OCI-LY7 (cell line): ENCODE measurements around the gene LPO. TPM values are rescaled to one million over a fixed set of nuclear protein-coding genes. Genes with fewer than 3 reads are reported as not detected.

Experiments
- BruUV-seq: library from RNA; stranded (reverse); fragments of 400-500 nt; replicated peaks from 2 replicates; lab custom pipeline; 2021; lab: Mats Ljungman, UMichigan
- CTCF ChIA-PET: fragments of 300-600 bp; sonication (Branson Sonifier 250); formaldehyde crosslinking; loops from one replicate; lab custom pipeline; 2022; ENCODE audit warnings: antibody characterized with exemption; ENCODE audit not compliant: unreplicated experiment; lab: Charles Lee
- POLR2A ChIA-PET: fragments of 300-600 bp; sonication (Branson Sonifier 250); formaldehyde crosslinking; loops from one replicate; lab custom pipeline; 2022; ENCODE audit warnings: antibody characterized with exemption; lab: Charles Lee
- DNase-seq: peaks from one replicate; pipeline ENCODE4 v3.0.0-alpha.2; 2015; ENCODE audit warnings: low spot score
- H2AFZ ChIP-seq: fragments of 200-600 bp; sonication (generic), shearing (Covaris generic); 2 replicates; pipeline ENCODE4 v1.6.1; 2014; ENCODE audit warnings: mild to moderate bottlenecking, antibody characterized with exemption, low read length, moderate library complexity
- H3K27ac ChIP-seq: fragments of 200-600 bp; sonication (generic); 2 replicates; pipeline ENCODE4 v1.5.1; 2014; ENCODE audit warnings: mixed run types, low read depth, mild to moderate bottlenecking, moderate library complexity, low read length, inconsistent platforms; ENCODE audit not compliant: poor library complexity, severe bottlenecking
- H3K36me3 ChIP-seq: fragments of 200-600 bp; sonication (generic); 2 replicates; pipeline ENCODE4 v1.6.1; 2014; ENCODE audit warnings: mild to moderate bottlenecking, antibody characterized with exemption, low read length, moderate library complexity, mixed read lengths; ENCODE audit not compliant: insufficient read depth
- H3K4me1 ChIP-seq: fragments of 200-600 bp; sonication (generic); 2 replicates; pipeline ENCODE4 v1.5.1; 2014; ENCODE audit warnings: mild to moderate bottlenecking, low read length; ENCODE audit not compliant: insufficient read depth, poor library complexity, severe bottlenecking
- H3K4me2 ChIP-seq: fragments of 200-600 bp; sonication (generic); 2 replicates; pipeline ENCODE4 v1.6.1; 2014; ENCODE audit warnings: mild to moderate bottlenecking, low read length
- H3K4me3 ChIP-seq: fragments of 200-600 bp; sonication (generic); 2 replicates; pipeline ENCODE4 v1.5.1; 2014; ENCODE audit warnings: mild to moderate bottlenecking, low read depth, low read length; ENCODE audit not compliant: poor library complexity, severe bottlenecking
- H3K79me2 ChIP-seq: fragments of 200-600 bp; sonication (generic); 2 replicates; pipeline ENCODE4 v1.6.1; 2016; ENCODE audit warnings: low read depth, mild to moderate bottlenecking, low read length, moderate library complexity, mixed read lengths; ENCODE audit not compliant: insufficient read depth
- H3K9me2 ChIP-seq: fragments of 200-600 bp; sonication (generic); 2 replicates; pipeline ENCODE4 v1.6.1; 2016; ENCODE audit warnings: mild to moderate bottlenecking, low read length, mixed read lengths; ENCODE audit not compliant: insufficient read depth
- H3K9me3 ChIP-seq: fragments of 200-600 bp; sonication (generic); 2 replicates; pipeline ENCODE4 v1.6.1; 2014; ENCODE audit warnings: mild to moderate bottlenecking, mixed run types, low read length, mixed read lengths
- H4K20me1 ChIP-seq: fragments of 200-600 bp; sonication (generic); 2 replicates; pipeline ENCODE4 v1.6.1; 2014; ENCODE audit warnings: mild to moderate bottlenecking, antibody characterized with exemption, low read length, moderate library complexity, mixed read lengths; ENCODE audit not compliant: insufficient read depth
- CTCF ChIP-seq: fragments of 200-600 bp; sonication (generic); conservative IDR thresholded peaks from 2 replicates; pipeline ENCODE4 v1.5.1; 2014; ENCODE audit warnings: mild to moderate bottlenecking, antibody characterized with exemption, low read length, moderate library complexity, mixed read lengths
- EZH2phosphoT487 ChIP-seq: fragments of 200-600 bp; sonication (generic); IDR thresholded peaks from 2 replicates; pipeline ENCODE4 v1.6.1; 2018; ENCODE audit warnings: low read depth, borderline replicate concordance, mild to moderate bottlenecking, mixed run types, antibody characterized with exemption, low read length, moderate library complexity, mixed read lengths
- intact Hi-C: fragments of 100-400 bp; cut with micrococcal nuclease; formaldehyde crosslinking; loops from one replicate; pipeline ENCODE4 v1.10.0; 2022; ENCODE audit not compliant: unreplicated experiment
- total RNA-seq, 2 experiments: library from RNA; depleted of rRNA in 1 of 2; stranded (reverse); fragments of >200 nt in 1 of 2; shearing (Covaris generic) in 1 of 2; gene quantifications; 2 replicates each; pipeline ENCODE4 v1.2.3, GENCODE V29; 2014 to 2022

The LPO gene
- total RNA-seq, 2 experiments from 2014 or later, result not detected

GRCh38 chr17:58239987-58240386, 1.6 kb downstream of the LPO start:
- Histone ChIP-seq H3K27ac (no peak overlapping the region), H3K4me1 (no peaks in the 10 kb centered on the region), H2AFZ (no peak overlapping the region), H3K36me3 (no peaks in the 10 kb centered on the region), H3K79me2 (no peaks in the 10 kb centered on the region), H3K9me3 (no peaks in the 10 kb centered on the region), H3K9me2 (no peaks in the 10 kb centered on the region), H4K20me1 (no peaks in the 10 kb centered on the region), H3K4me3 (no peak overlapping the region), H3K4me2 (no peak overlapping the region)
- intact Hi-C loops, result no loop called here
- DNase-seq, result no peak
- ChIA-PET POLR2A (no interaction called here), CTCF (no interaction called here)
- TF ChIP-seq EZH2phosphoT487 (no peak), CTCF (no peak)
- no TSS peak for BruUV-seq

GRCh38 chr17:58242171-58242784, 3.9 kb downstream of the LPO start:
- Histone ChIP-seq H3K27ac (no peak overlapping the region), H2AFZ (no peak overlapping the region), H3K79me2 (no peaks in the 10 kb centered on the region), H3K9me3 (no peaks in the 10 kb centered on the region), H3K4me1 (no peaks in the 10 kb centered on the region), H3K9me2 (no peaks in the 10 kb centered on the region), H3K4me3 (no peak overlapping the region), H3K4me2 (no peak overlapping the region), H4K20me1 (no peaks in the 10 kb centered on the region), H3K36me3 (no peaks in the 10 kb centered on the region)
- TF ChIP-seq CTCF (no peak), EZH2phosphoT487 (no peak)
- DNase-seq, result no peak
- intact Hi-C loops, result no loop called here
- BruUV-seq, result no TSS peak
- POLR2A ChIA-PET, result interaction anchor here (0.6 kb wide), 1 partner anchor 1013 kb away, joined by 3 read pairs; no protein-coding TSS in a partner anchor
- CTCF ChIA-PET, result no interaction called here

- no peaks in the 10 kb centered on the region for H3K9me3 ChIP-seq
- no peaks in the 10 kb centered on the region for H3K4me1 ChIP-seq
- H3K4me2 ChIP-seq, result no peak overlapping the region
- CTCF ChIA-PET, result no interaction called here
- no peaks in the 10 kb centered on the region for H4K20me1 ChIP-seq
- H3K36me3 ChIP-seq, result no peaks in the 10 kb centered on the region
- DNase-seq, result no peak
- H3K27ac ChIP-seq, result no peak overlapping the region
- no peak for TF ChIP-seq CTCF
- TF ChIP-seq EZH2phosphoT487, result no peak
- no peak overlapping the region for H3K4me3 ChIP-seq
- H2AFZ ChIP-seq, result no peak overlapping the region
- no peaks in the 10 kb centered on the region for H3K79me2 ChIP-seq
- no peaks in the 10 kb centered on the region for H3K9me2 ChIP-seq
- POLR2A ChIA-PET, result no interaction called here
- BruUV-seq, result no TSS peak
- intact Hi-C loops, result no loop called here
Observed at GRCh38 chr17:58244963-58245362, 6.6 kb downstream of the LPO start.
